GM03348 (cell line): ENCODE measurements around the gene ETF1.
A peak's percentile ranks its signal among the peaks of the same experiment; 100 is the strongest.

ENCODE experiments used
- DNase-seq: peaks from one replicate; pipeline ENCODE4 v3.0.0; 2012; ENCODE audit warnings: low spot score

The ETF1 gene

GRCh38 chr5:138463419-138464007, 79.5 kb downstream of the ETF1 start:
- no peak for DNase-seq

- DNase-seq = peak; percentile 87
These were observed 81.5 kb downstream of the ETF1 start for GRCh38 chr5:138461343-138462125.

- no peak for DNase-seq
These were observed 82.9 kb downstream of the ETF1 start for GRCh38 chr5:138460032-138460693.

GRCh38 chr5:138459311-138459933, 83.6 kb downstream of the ETF1 start:
- DNase-seq = no peak

GRCh38 chr5:138458856-138459255, 84.2 kb downstream of the ETF1 start:
- DNase-seq = no peak

GRCh38 chr5:138458384-138458783, 84.7 kb downstream of the ETF1 start:
- no peak for DNase-seq

- no peak for DNase-seq
These were observed 85.3 kb downstream of the ETF1 start for GRCh38 chr5:138457531-138458275.
